Fibroblast of lung (primary cell): Measurements from ENCODE around the gene EEF1AKMT3.

Experiments
- EZH2 ChIP-seq: IDR thresholded peaks from 2 replicates; pipeline ENCODE4 v1.5.1; 2012; ENCODE audit warnings: low read length, control low read depth, mild to moderate bottlenecking; ENCODE audit errors: missing control alignments
- TF ChIP-seq, protein P1 (sequence below), 2 donors: IDR thresholded peaks in 1 of 2; conservative IDR thresholded peaks in 1 of 2; 1 replicate in 1 of 2; 2 replicates in 1 of 2; pipeline ENCODE4 v1.5.1; 2011 to 2012; ENCODE audit warnings: low read length in 2 of 2, control low read depth in 1 of 2, inconsistent platforms in 1 of 2, low read depth in 1 of 2, mild to moderate bottlenecking in 1 of 2

- TF ChIP-seq, protein P1, sequence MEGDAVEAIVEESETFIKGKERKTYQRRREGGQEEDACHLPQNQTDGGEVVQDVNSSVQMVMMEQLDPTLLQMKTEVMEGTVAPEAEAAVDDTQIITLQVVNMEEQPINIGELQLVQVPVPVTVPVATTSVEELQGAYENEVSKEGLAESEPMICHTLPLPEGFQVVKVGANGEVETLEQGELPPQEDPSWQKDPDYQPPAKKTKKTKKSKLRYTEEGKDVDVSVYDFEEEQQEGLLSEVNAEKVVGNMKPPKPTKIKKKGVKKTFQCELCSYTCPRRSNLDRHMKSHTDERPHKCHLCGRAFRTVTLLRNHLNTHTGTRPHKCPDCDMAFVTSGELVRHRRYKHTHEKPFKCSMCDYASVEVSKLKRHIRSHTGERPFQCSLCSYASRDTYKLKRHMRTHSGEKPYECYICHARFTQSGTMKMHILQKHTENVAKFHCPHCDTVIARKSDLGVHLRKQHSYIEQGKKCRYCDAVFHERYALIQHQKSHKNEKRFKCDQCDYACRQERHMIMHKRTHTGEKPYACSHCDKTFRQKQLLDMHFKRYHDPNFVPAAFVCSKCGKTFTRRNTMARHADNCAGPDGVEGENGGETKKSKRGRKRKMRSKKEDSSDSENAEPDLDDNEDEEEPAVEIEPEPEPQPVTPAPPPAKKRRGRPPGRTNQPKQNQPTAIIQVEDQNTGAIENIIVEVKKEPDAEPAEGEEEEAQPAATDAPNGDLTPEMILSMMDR (conservative IDR thresholded peaks at IDR 0.05 in 1 of 2, IDR thresholded peaks at IDR 0.05 in 1 of 2; ENCODE audit: low read depth in 1 of 2, low read length in 2 of 2) = no peak
- no peak for TF ChIP-seq EZH2
Observed at GRCh38 chr12:57743769-57744168, 28.6 kb upstream of the EEF1AKMT3 start.
